ENCODE results near the gene SLC16A14. TPM values are rescaled to one million over a fixed set of nuclear protein-coding genes. Genes with fewer than 3 reads are reported as not detected.

Gene SLC16A14
- 7.9 TPM for total RNA-seq (2021; ENCODE audit: unreplicated experiment)
- 6.2 and 6.9 TPM in 2 replicates for polyA plus RNA-seq (2012)
- percentile 63 among the genes with signal in this experiment for Bru-seq, nascent RNA
- BruChase-seq, experiment 1, labeled RNA remaining after a 6-hour chase, result percentile 50 among the genes with signal in this experiment
- percentile 64 among the genes with signal in this experiment for BruChase-seq, experiment 2, labeled RNA remaining after a 2-hour chase
- long read RNA-seq, full-length matches to known transcripts, result 6 of 15 reads
- long read RNA-seq, partial matches to known transcripts, result 1 of 15 reads
- long read RNA-seq, other reads (novel, unspliced or antisense), result 8 of 15 reads

GRCh38 chr2:230068651-230069055 lies at the start of gene SLC16A14:
SLC16A14 (minus strand) TSS chr2:230068924; CDS start chr2:230059352, 9,572 bp downstream.
- Histone ChIP-seq H3K9me3 (ENCODE audit: control insufficient read depth in 1 of 2, insufficient read depth in 1 of 2, low read depth in 1 of 2, low read length in 2 of 2) (no peaks in the 10 kb centered on the region), H3K4me2 (ENCODE audit: low read length) (peak within 1 kb of the TSS; percentile 80), H3K4me3 (replicated peaks in 1 of 2; ENCODE audit: low read depth in 1 of 2, low read length in 2 of 2) (peak within 1 kb of the TSS; percentile 74 to 82), H2AFZ (ENCODE audit: low read depth, low read length, poor library complexity, severe bottlenecking) (peak within 1 kb of the TSS; percentile 88), H3K9ac (ENCODE audit: low read length) (peak within 1 kb of the TSS; percentile 75), H4K20me1 (ENCODE audit: insufficient read depth) (no peaks in the 10 kb centered on the region), H3K9me2 (ENCODE audit: insufficient read depth) (no peaks in the 10 kb centered on the region), H3K4me1 (ENCODE audit: control insufficient read depth in 1 of 2, insufficient read depth in 2 of 2, low read length in 2 of 2) (peaks cover 0 to 23% of the 10 kb centered on the region in 2 experiments; a peak in 3 of 4 replicates), H3K36me3 (ENCODE audit: control insufficient read depth in 1 of 2, insufficient read depth in 2 of 2, low read length in 2 of 2) (no peaks in the 10 kb centered on the region; a peak in 1 of 4 replicates), H3K79me2 (ENCODE audit: insufficient read depth, low read length) (peaks cover 33% of the 10 kb centered on the region), H3K27me3 (ENCODE audit: insufficient read depth, low read length) (no peaks in the 10 kb centered on the region), H3K27ac (ENCODE audit: low read depth, low read length) (peak within 1 kb of the TSS; percentile 76)
- ChIA-PET RAD21 (ENCODE audit: low non-redundant PET in 1 of 2, low total read pairs in 2 of 2, uncharacterized antibody in 2 of 2, unreplicated experiment in 2 of 2) (no interaction called here), CTCF (interaction anchor here (0.9 to 3.9 kb wide), 9 partner anchors 9 to 741 kb away, joined by 3 to 31 read pairs (median 4); no protein-coding TSS in a partner anchor), POLR2A (interaction anchor here (1.8 kb wide), 1 partner anchor 8 kb away, joined by 4 read pairs; no protein-coding TSS in a partner anchor)
- peak; percentile 64 for ATAC-seq
- intact Hi-C loops (cut with micrococcal nuclease), result loop anchor here (2.0 kb wide), 1 partner anchor 542 kb away; no protein-coding TSS in a partner anchor
- peak; percentile 63 for DNase-seq (ENCODE audit: low read depth, low spot score)
- BruUV-seq (replicated peaks), result TSS peak; percentile 74
- TF ChIP-seq JUND (IDR thresholded peaks at IDR 0.05), result no peak
- no peak for TF ChIP-seq EZH2phosphoT487 (IDR thresholded peaks at IDR 0.05; ENCODE audit: borderline replicate concordance)
- no peak for TF ChIP-seq EGR1 (IDR thresholded peaks at IDR 0.05; ENCODE audit: low read depth)
- TF ChIP-seq FOSL1 (IDR thresholded peaks at IDR 0.05; ENCODE audit: low read depth), result no peak
- no peak; the same call in 1 of the 2 replicates for TF ChIP-seq POLR2AphosphoS5 (IDR thresholded peaks at IDR 0.05; ENCODE audit: low read depth, low read length)
- TF ChIP-seq CTCF (IDR thresholded peaks at IDR 0.05 in 2 of 3, conservative IDR thresholded peaks at IDR 0.05 in 1 of 3; ENCODE audit: borderline replicate concordance in 1 of 3, insufficient read depth in 1 of 3, low read depth in 2 of 3, low read length in 2 of 3), result peak; percentile 35 to 45 (median 36); a peak in 4 of 6 replicates
- TF ChIP-seq SIN3A (IDR thresholded peaks at IDR 0.05; ENCODE audit: low read depth), result no peak
- TF ChIP-seq ZFX (IDR thresholded peaks at IDR 0.05), result peak; percentile 76
- no peak for TF ChIP-seq EZH2 (IDR thresholded peaks at IDR 0.05)
- TF ChIP-seq SP1 (IDR thresholded peaks at IDR 0.05; ENCODE audit: low read depth), result no peak
- peak; percentile 74 for TF ChIP-seq MAX (IDR thresholded peaks at IDR 0.05)
- peak; percentile 79; the same call in 1 of the 2 replicates for TF ChIP-seq CBX3 (IDR thresholded peaks at IDR 0.05; ENCODE audit: low read depth)
- no peak for TF ChIP-seq CEBPB (IDR thresholded peaks at IDR 0.05; ENCODE audit: low read depth)
- TF ChIP-seq ZBTB33 (IDR thresholded peaks at IDR 0.05; ENCODE audit: extremely low read depth, insufficient replicate concordance, low read length), result no peak
- TF ChIP-seq TCF7L2 (IDR thresholded peaks at IDR 0.05; ENCODE audit: borderline replicate concordance, extremely low read depth, insufficient read depth, insufficient read length), result no peak
- TF ChIP-seq POLR2A (IDR thresholded peaks at IDR 0.05; ENCODE audit: borderline replicate concordance, extremely low read depth, insufficient read depth, insufficient read length), result no peak
- TF ChIP-seq RAD21 (IDR thresholded peaks at IDR 0.05; ENCODE audit: low read depth), result peak; percentile 53
- no peak for TF ChIP-seq REST (IDR thresholded peaks at IDR 0.05; ENCODE audit: low read depth)
- TF ChIP-seq SRF (IDR thresholded peaks at IDR 0.05; ENCODE audit: low read depth), result no peak
- no peak for TF ChIP-seq ZNF274 (IDR thresholded peaks at IDR 0.05; ENCODE audit: low read depth, low read length)

All from HCT116 (cell line).